GM12878 (cell line): ENCODE results near the gene FAM47E. TPM values are rescaled to one million over a fixed set of nuclear protein-coding genes. Genes with fewer than 3 reads are reported as not detected.

Experiments used
- ATAC-seq: fragments of 200-7000 bp; cut with Tn5 transposase; 3 replicates; pipeline ENCODE4 v1.9.1; 2020; ENCODE audit warnings: mild to moderate bottlenecking, moderate library complexity
- BruUV-seq: library from RNA; stranded (reverse); fragments of 400-500 nt; replicated peaks from 2 replicates; lab custom pipeline; 2021; lab: Mats Ljungman, UMichigan
- CTCF ChIA-PET: fragments of 300-600 bp; sonication (Branson Sonifier 250); formaldehyde crosslinking; extraction: SDS; loops from one replicate; lab custom pipeline; 2021; ENCODE audit warnings: inconsistent platforms; lab: Yijun Ruan, JAX
- POLR2A ChIA-PET: fragments of 350-600 bp; formaldehyde crosslinking; extraction: SDS; loops from one replicate; lab custom pipeline; 2021; ENCODE audit warnings: inconsistent platforms; lab: Charles Lee
- RAD21 ChIA-PET: fragments of 300-600 bp; sonication (Branson Sonifier 250); formaldehyde crosslinking; loops from one replicate; lab custom pipeline; 2023; ENCODE audit warnings: antibody characterized with exemption; ENCODE audit not compliant: unreplicated experiment; lab: Charles Lee
- SMC1A ChIA-PET: fragments of 300-600 bp; sonication (Branson Sonifier 250); formaldehyde crosslinking; loops from one replicate; lab custom pipeline; 2023; ENCODE audit not compliant: unreplicated experiment, uncharacterized antibody; lab: Charles Lee
- DNase-seq: peaks from one replicate; pipeline ENCODE4 v3.0.0-alpha.2; 2011; ENCODE audit warnings: low read depth, low spot score
- FAIRE-seq: peaks from 3 replicates; lab custom pipeline; 2011; peaks lifted over from hg19 to GRCh38; lab: Jason Lieb, UNC
- H2AFZ ChIP-seq: 2 replicates; pipeline ENCODE4 v1.6.0; 2011; ENCODE audit warnings: low read depth, low read length, control low read depth; ENCODE audit not compliant: control insufficient read depth
- H3K27ac ChIP-seq: 2 replicates; pipeline ENCODE4 v1.5.1; 2011; ENCODE audit warnings: control low read depth; ENCODE audit not compliant: control insufficient read depth, insufficient read depth
- H3K27me3 ChIP-seq, 2 experiments: replicated peaks in 1 of 2; 2 replicates each; pipeline versions ENCODE4 v1.6.0 to v1.6.1; 2011; ENCODE audit warnings: low read length in 1 of 2; ENCODE audit not compliant: control insufficient read depth in 2 of 2, insufficient read depth in 2 of 2
- H3K36me3 ChIP-seq, 2 experiments: 2 replicates each; pipeline ENCODE4 v1.5.1; 2011; ENCODE audit warnings: low read length in 1 of 2; ENCODE audit not compliant: control insufficient read depth in 2 of 2, insufficient read depth in 2 of 2
- H3K4me1 ChIP-seq: 2 replicates; pipeline ENCODE4 v1.6.1; 2011; ENCODE audit warnings: mild to moderate bottlenecking, low read length, moderate library complexity, mixed read lengths; ENCODE audit not compliant: control insufficient read depth, insufficient read depth
- H3K4me2 ChIP-seq: 2 replicates; pipeline ENCODE4 v1.6.0; 2011; ENCODE audit warnings: control low read depth; ENCODE audit not compliant: control insufficient read depth, insufficient read depth
- H3K4me3 ChIP-seq: fragments of 200-600 bp; sonication (generic); 2 replicates; pipeline ENCODE4 v1.5.1; 2016
- H3K79me2 ChIP-seq: 2 replicates; pipeline ENCODE4 v1.6.0; 2011; ENCODE audit warnings: low read length; ENCODE audit not compliant: control insufficient read depth, insufficient read depth
- H3K9ac ChIP-seq: 2 replicates; pipeline ENCODE4 v1.8.0; 2011; ENCODE audit warnings: low read length, control low read depth, mixed read lengths; ENCODE audit not compliant: control insufficient read depth, insufficient read depth
- H3K9me3 ChIP-seq: replicated peaks from 3 replicates; pipeline ENCODE4 v1.5.1; 2011; ENCODE audit warnings: mild to moderate bottlenecking, low read length; ENCODE audit not compliant: control insufficient read depth, insufficient read depth
- H4K20me1 ChIP-seq: 2 replicates; pipeline ENCODE4 v1.6.0; 2011; ENCODE audit not compliant: control insufficient read depth, insufficient read depth
- CBX3 ChIP-seq: fragments of 200-600 bp; sonication (generic); IDR thresholded peaks from 2 replicates; pipeline ENCODE4 v1.6.1; 2016; ENCODE audit warnings: low read depth, borderline replicate concordance
- CEBPZ ChIP-seq: fragments of 150-350 bp; IDR thresholded peaks from 2 replicates; pipeline ENCODE4 v1.6.1; 2016; ENCODE audit warnings: low read depth, low read length
- IRF4 ChIP-seq: IDR thresholded peaks from 2 replicates; pipeline ENCODE4 v1.6.1; 2011; ENCODE audit warnings: low read depth, low read length
- MTA3 ChIP-seq: IDR thresholded peaks from 2 replicates; pipeline ENCODE4 v1.6.1; 2012; ENCODE audit warnings: low read length, inconsistent platforms, borderline replicate concordance
- REST ChIP-seq: IDR thresholded peaks from 2 replicates; pipeline ENCODE4 v1.6.1; 2012; ENCODE audit warnings: mild to moderate bottlenecking, low read depth, low read length
- YBX1 ChIP-seq: fragments of 450-650 bp; IDR thresholded peaks from 2 replicates; pipeline ENCODE4 v1.6.1; 2016; ENCODE audit warnings: antibody characterized with exemption
- WGBS: methylation state at CpG from one replicate; pipeline ENCODE4 v1.1.6; 2016; ENCODE audit warnings: low lambda C conversion rate; ENCODE audit not compliant: insufficient replicate concordance, insufficient coverage; ENCODE audit errors: missing lambda C conversion rate; 5-methylcytosine and 5-hydroxymethylcytosine counted together
- in situ Hi-C: fragments of 300-500 bp; cut with MboI; formaldehyde crosslinking; loops from 9 replicates; pipeline ENCODE4 v1.14.3; 2018; ENCODE audit warnings: mixed read lengths
- intact Hi-C: fragments of 100-400 bp; cut with micrococcal nuclease; formaldehyde crosslinking; loops from one replicate; pipeline ENCODE4 v1.14.2; 2022; ENCODE audit not compliant: unreplicated experiment
- polyA plus RNA-seq, 11 experiments: library from polyadenylated mRNA; depleted of rRNA in 4 of 11; unstranded in 6 of 11; stranded (reverse) in 5 of 11; fragments of >200 nt; fragmentation: Nextera tagmentation in 4 of 11; fragmentation: Illumina TruSeq in 1 of 11; extraction: Ambion mirVana in 4 of 11; extraction: Trizol in 1 of 11; gene quantifications; 1 replicate in 1 of 11; 2 replicates in 10 of 11; pipeline versions ENCODE4 v1.2.1 to v1.2.3, GENCODE V29; 2011 to 2016; ENCODE audit warnings: inconsistent platforms in 2 of 11, missing spikeins in 2 of 11, low read depth in 1 of 11
- total RNA-seq, 4 experiments: library from RNA; depleted of rRNA in 3 of 4; stranded (reverse); fragments of >200 nt in 3 of 4; fragmentation: Illumina TruSeq in 1 of 4; extraction: Trizol in 1 of 4; gene quantifications; 2 replicates each; pipeline versions ENCODE4 v1.2.1 to v1.2.3, GENCODE V29; 2013 to 2021

The FAM47E gene
- total and polyA plus RNA-seq, 10 of the 15 experiments (the other 5 are each of a cell fraction or from before 2014, with no cell fraction given) = 0.03 TPM; not detected in 9

DNA sequence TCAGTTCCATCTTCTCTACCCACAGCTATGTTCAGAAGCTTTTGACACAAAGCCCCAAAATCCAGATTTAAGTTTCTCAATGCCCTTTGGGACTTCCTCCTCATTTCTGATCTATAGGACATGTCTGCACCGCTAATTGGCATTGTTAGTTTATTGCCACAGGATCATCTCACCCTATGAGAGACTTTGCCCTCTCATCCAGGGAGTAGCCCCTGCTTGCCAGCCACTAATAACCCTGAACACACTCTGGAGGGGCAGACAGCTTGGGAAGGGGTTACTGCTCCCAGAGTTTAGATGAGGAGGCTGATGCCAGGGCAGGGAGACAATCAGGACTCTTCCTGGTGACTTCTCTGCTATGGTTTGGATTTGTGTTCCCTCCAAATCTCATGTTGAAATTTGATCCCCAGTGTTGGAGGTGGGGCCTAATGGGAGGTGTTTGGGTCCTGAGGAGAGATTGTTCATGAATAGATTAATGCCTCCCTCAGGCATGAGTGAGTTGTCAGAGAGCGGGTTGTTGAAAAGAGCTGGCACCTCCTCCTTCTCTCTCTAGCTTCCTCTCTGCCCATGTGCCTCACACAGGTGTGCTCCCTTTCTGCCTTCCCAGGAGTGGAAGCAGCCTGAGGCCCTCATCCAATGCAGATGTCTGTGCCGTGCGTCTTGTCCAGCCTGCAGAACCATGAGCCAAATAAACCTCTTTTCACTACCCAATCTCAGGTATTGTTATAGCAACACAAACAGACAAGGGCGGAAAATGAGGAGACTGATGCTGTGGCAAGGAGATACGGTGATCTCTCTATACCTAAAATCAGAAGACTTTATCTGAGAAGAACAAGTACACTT is 34.3 kb upstream of the FAM47E start:
- Histone ChIP-seq H3K9me3 (no peaks in the 10 kb centered on the region), H4K20me1 (no peaks in the 10 kb centered on the region), H3K36me3 (no peaks in the 10 kb centered on the region), H3K4me2 (no peak overlapping the region), H3K79me2 (peaks cover 3% of the 10 kb centered on the region), H3K27me3 (no peaks in the 10 kb centered on the region; a peak in 1 of 4 replicates), H3K4me3 (no peak overlapping the region), H3K9ac (no peak overlapping the region), H3K4me1 (peaks cover 10% of the 10 kb centered on the region), H2AFZ (no peak overlapping the region), H3K27ac (no peak overlapping the region)
- 70% methylated on average over 6 of the region's 6 CpGs for WGBS
- DNase-seq = no peak
- BruUV-seq = no TSS peak
- SMC1A ChIA-PET = interaction anchor here (1.2 kb wide), 1 partner anchor 24 kb away, joined by 3 read pairs; no protein-coding TSS in a partner anchor
- no peak for TF ChIP-seq YBX1
- no peak for ATAC-seq
- intact Hi-C loops = no loop called here
- POLR2A ChIA-PET = no interaction called here
- CTCF ChIA-PET = interaction anchor here (1.0 to 1.2 kb wide), 2 partner anchors 37 to 161 kb away, joined by 3 to 4 read pairs; no protein-coding TSS in a partner anchor
- RAD21 ChIA-PET = no interaction called here
- in situ Hi-C loops = no loop called here
- FAIRE-seq = no peak

DNA sequence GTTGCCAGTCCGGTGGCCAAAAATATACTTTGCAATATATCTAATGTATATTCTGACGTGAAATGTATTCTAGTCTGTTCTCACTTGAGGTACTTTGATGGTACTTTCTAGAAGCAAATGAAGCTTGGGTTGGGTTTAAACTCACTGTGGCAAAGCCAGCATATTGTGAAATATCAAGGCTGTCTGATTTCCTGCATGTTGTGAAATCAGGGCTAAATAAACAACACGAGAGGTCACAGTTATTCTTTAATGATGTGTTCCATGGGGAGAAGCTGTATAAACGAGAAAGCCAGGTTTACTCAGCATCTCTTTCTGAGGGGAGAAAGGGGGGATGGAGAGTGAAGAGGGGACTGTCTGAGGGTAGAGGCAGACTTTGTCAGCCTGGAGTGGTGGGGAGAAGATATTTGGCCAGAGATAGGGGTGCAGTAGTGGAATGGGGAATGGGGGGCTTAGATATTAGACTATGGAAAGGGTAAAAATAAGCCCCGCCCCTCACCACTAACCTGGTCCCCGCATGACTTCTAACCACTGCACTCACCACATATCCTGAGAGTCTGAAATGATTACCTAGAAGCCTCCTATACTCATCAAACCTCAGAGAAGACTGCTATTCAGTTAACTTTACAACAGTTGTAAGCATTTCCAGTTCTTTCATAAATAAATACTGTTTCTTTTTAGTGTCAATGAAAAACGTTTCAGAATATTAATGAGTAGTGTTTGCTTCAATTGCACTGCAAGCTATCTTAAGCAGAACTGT is 32.0 kb upstream of the FAM47E start:
- intact Hi-C loops = no loop called here
- DNase-seq (no peak), ATAC-seq (no peak), FAIRE-seq (no peak)
- Histone ChIP-seq H3K9me3 (no peaks in the 10 kb centered on the region), H3K27ac (no peak overlapping the region), H3K27me3 (no peaks in the 10 kb centered on the region; a peak in 1 of 4 replicates), H4K20me1 (no peaks in the 10 kb centered on the region), H3K4me3 (no peak overlapping the region), H3K9ac (no peak overlapping the region), H2AFZ (no peak overlapping the region), H3K79me2 (no peaks in the 10 kb centered on the region), H3K36me3 (no peaks in the 10 kb centered on the region), H3K4me1 (peaks cover 3% of the 10 kb centered on the region; the same call in 1 of the 2 replicates), H3K4me2 (no peak overlapping the region)
- in situ Hi-C loops = no loop called here
- POLR2A ChIA-PET = no interaction called here
- no TSS peak for BruUV-seq
- SMC1A ChIA-PET = interaction anchor here (0.7 to 1.2 kb wide), 2 partner anchors 91 to 638 kb away, joined by 3 read pairs; no protein-coding TSS in a partner anchor
- CTCF ChIA-PET = interaction anchor here (0.9 kb wide), 1 partner anchor 35 kb away, joined by 3 read pairs; no protein-coding TSS in a partner anchor
- WGBS = 20% methylated on average over 7 of the region's 7 CpGs
- RAD21 ChIA-PET = interaction anchor here (1.2 kb wide), 1 partner anchor 41 kb away, joined by 3 read pairs; no protein-coding TSS in a partner anchor
- TF ChIP-seq CEBPZ (no peak), MTA3 (no peak), CBX3 (no peak), REST (no peak), IRF4 (no peak)
